Left renal cortex interstitium (tissue), 4 donors: ENCODE results near the gene HK1. TPM values are rescaled to one million over a fixed set of nuclear protein-coding genes. Genes with fewer than 3 reads are reported as not detected.

Experiments
- DNase-seq, 4 donors: peaks; one replicate each; pipeline ENCODE4 v3.0.0-alpha.2; 2013; ENCODE audit warnings: low read depth in 4 of 4, low spot score in 2 of 4, missing footprints in 1 of 4
- polyA plus RNA-seq, 4 donors: library from polyadenylated mRNA; unstranded; fragments of 120-200 nt; gene quantifications; one replicate each; pipeline ENCODE4 v1.2.1, GENCODE V29; 2013; ENCODE audit not compliant: insufficient read length in 4 of 4

The HK1 gene
- polyA plus RNA-seq, 4 donors = 46.3 to 56.6 (median 53.8) TPM

GRCh38 chr10:69394020-69394419 is 115.7 kb downstream of the HK1 start:
- no peak for DNase-seq

- DNase-seq = no peak
Observed at GRCh38 chr10:69397972-69398371, 119.7 kb downstream of the HK1 start.

DNA sequence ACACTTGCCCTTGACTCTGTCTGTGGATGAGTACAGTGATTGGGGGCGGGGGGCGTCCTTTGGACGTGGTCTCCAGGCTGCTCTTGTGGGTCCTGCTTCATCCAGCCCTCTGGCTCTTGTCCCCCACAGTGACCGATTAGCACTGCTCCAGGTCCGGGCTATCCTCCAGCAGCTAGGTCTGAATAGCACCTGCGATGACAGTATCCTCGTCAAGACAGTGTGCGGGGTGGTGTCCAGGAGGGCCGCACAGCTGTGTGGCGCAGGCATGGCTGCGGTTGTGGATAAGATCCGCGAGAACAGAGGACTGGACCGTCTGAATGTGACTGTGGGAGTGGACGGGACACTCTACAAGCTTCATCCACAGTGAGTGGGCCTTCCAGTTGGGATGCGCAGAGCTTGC is 120.2 kb downstream of the HK1 start:
- DNase-seq = no peak

DNA sequence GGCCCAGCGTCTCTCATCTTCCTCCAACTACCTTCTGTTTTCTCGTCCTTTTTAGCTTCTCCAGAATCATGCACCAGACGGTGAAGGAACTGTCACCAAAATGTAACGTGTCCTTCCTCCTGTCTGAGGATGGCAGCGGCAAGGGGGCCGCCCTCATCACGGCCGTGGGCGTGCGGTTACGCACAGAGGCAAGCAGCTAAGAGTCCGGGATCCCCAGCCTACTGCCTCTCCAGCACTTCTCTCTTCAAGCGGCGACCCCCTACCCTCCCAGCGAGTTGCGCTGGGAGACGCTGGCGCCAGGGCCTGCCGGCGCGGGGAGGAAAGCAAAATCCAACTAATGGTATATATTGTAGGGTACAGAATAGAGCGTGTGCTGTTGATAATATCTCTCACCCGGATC is 122.6 kb downstream of the HK1 start:
- DNase-seq = no peak

DNA sequence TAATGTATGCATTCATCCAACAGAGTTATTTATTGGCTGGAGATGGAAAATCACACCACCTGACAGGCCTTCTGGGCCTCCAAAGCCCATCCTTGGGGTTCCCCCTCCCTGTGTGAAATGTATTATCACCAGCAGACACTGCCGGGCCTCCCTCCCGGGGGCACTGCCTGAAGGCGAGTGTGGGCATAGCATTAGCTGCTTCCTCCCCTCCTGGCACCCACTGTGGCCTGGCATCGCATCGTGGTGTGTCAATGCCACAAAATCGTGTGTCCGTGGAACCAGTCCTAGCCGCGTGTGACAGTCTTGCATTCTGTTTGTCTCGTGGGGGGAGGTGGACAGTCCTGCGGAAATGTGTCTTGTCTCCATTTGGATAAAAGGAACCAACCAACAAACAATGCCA is 123.1 kb downstream of the HK1 start:
- no peak for DNase-seq

DNA sequence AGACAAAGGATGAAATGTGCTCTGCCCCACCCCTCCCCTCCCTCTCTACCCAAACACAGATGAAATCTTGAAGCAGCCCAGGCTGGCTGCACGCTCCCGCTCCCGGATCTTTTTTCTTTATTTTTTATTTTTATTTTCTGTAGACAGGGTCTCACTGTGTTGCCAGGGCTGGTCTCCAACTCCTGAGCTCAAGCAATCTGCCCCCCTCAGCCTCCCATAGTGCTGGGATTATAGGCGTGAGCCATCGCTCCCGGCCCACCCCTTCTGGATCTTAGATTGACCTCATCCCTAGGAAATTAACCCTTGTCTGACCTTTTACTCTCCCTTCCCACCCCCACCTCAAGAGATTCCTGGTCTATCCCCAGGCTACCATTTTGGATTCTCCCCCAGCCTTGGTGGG is 124.1 kb downstream of the HK1 start:
- DNase-seq = no peak

DNA sequence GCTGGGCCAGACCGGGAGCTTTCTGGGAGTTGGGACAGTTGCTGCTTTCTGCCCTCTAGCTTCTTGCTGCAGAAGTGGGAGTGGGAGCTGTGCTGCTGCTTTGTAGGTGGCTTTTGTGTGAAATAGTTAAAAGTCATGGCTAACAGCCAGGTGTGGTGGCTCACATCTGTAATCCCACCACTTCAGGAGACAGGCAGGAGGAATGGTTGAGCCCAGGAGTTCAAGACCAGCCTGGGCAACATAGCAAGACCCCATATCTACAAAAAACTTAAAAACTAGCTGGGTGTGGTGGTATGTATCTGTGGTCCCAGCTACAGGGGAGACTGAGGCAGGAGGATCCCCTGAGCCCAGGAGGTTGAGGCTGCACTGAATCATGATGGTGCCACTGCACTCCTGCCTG is 124.8 kb downstream of the HK1 start:
- no peak for DNase-seq

GRCh38 chr10:69403519-69403918 is 125.2 kb downstream of the HK1 start:
- no peak for DNase-seq

- no peak for DNase-seq
Observed at GRCh38 chr10:69404786-69405185, 126.5 kb downstream of the HK1 start.

- no peak for DNase-seq
Observed at GRCh38 chr10:69405221-69405620, 126.9 kb downstream of the HK1 start.

GRCh38 chr10:69406302-69406811 is 128.1 kb downstream of the HK1 start:
- no peak for DNase-seq

DNA sequence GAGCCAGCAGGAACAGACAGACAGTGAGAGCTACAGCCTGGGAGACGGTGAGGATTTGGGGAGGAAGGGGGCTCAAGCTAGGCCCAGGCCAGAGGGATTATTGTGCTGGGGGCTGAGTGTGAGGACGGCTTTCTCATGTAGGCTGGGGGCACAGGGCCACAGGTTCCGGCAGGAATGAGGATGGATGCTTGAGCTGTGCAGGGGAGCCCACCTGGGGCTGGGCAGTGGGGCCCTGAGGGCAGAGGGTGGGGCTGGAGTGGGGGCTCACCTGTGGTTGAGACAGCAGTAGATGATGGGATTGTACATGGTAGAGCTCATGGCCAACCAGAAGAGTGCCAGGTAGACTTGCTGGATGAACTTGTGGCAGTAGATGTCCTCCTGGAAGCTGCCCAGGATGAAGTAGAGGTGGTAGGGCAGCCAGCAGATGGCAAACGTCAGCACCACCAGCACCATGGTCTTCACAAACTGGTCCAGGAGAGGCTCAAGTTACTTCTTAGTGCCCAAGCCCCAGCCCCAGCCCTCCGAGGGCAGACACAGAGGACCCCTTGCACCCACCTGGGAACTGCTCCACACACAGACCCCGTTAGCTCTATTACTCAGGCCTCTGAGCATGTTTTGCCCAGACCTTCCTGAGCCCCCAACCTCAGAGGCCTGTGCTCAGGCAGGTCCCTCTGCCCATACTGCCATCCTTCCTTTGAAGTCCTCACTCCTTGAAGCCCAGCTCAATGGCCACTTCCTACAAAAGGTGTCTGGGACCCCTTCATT is 128.7 kb downstream of the HK1 start:
- DNase-seq = no peak

DNA sequence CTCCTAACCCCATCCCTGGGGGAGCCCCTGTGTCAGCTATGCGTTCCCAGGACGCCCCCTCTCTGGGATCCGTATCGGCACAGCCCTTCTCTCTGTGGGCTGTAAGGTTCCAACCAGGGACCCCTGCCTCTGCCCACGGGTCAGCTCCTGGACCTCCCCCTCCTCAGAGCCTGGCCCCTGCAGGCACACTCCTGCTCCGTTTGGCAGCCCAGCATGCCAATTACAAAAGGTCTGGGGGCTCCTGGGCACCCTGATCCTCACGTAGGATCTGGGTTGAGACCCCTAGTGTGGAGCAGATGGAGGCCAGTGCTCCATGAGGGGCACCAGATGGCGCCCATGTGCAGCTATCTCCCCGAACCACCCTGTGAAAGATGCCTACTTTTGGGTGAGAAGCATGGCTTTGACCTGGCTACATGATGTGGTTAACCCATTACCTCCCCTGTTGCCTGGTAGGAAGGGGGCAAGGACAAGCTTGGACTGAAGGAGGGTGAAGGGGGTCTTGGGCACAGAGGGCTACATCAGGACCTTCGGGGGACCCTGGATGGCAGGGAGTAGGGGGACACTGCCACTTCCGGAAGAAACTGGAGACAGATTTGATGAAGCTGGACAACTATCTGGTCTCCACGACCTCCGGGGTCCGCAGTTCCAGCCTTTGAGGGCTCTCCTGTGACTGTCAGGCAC is 129.5 kb downstream of the HK1 start:
- DNase-seq = no peak

DNA sequence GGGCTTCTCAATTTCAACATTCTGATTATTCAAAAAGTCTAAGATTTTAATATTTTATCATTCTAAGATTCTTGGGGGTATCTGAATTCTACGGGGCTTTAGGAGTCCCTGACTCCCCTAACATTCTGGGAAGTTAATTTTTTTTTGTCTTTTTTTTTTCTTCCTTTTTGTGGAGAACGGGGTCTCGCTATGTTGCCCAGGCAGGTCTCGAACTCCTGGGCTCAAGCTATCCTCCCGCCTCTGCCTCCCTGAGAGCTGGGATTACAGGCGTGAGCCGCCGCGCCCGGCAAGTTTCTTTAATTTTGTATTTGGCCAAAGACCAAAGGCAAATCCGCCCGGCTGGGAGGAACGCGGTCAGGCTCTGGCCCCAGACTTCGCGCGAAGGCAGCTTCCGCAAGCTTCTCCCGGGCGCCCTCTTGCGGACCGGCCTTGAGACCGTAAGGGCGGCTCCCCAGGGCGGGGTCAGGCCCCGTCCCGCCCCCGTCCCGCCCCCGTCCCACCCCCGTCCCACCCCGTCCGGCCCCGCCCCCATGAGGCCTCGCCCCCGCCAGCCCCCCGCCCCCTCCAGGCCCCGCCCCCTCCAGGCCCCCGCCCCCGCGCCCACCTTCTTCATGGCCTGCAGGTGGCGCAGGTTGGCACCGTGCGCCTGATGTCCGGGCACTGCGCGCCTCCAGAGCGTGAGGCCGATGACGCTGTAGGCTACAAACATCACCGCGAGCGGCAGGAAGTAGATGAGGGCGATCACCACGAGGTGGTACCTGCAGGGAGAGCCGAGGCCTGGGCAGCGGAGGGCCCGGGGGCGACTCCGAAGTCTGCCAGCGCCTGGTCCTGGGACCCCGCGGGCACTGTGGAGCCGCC is 130.3 kb downstream of the HK1 start:
- peak in 3 of 4 donors; percentile 79 to 85 (median 81) for DNase-seq

DNA sequence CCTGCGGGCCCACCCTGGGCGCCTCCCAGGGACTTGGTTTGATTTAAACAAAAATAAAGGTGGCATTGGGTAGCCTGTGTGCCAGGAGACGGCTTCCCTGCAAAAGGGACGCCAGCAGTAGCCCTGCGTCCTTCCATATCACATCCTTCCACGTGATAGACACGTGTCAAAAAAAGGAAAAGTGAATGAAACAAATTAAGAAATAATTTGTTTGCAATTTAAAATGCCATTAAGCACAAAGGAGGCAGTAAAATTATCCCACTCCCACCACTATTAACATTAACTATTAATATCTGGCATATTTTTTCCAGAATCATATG is 130.8 kb downstream of the HK1 start:
- DNase-seq = no peak

GRCh38 chr10:69409968-69410367 is 131.7 kb downstream of the HK1 start:
- no peak for DNase-seq

GRCh38 chr10:69410487-69410886 is 132.2 kb downstream of the HK1 start:
- no peak for DNase-seq

DNA sequence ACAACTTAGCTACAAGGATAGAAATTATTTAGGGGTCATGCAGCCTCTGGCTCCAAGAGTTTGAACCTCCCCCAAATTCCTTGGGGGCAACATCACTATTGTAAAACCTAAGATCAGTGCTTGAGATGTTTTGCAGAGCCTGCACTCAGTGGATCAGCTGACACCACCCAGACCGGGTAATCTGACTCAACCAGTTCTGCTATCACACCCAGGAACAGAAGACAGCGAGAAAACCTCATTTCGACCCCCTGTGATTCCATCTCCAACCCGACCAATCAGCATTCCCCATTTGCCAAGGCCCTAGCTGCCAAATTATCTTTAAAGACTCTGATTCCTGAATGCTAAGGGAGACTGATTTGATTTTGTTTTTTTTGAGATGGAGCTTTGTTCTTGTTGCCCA is 133.2 kb downstream of the HK1 start:
- DNase-seq = no peak

DNA sequence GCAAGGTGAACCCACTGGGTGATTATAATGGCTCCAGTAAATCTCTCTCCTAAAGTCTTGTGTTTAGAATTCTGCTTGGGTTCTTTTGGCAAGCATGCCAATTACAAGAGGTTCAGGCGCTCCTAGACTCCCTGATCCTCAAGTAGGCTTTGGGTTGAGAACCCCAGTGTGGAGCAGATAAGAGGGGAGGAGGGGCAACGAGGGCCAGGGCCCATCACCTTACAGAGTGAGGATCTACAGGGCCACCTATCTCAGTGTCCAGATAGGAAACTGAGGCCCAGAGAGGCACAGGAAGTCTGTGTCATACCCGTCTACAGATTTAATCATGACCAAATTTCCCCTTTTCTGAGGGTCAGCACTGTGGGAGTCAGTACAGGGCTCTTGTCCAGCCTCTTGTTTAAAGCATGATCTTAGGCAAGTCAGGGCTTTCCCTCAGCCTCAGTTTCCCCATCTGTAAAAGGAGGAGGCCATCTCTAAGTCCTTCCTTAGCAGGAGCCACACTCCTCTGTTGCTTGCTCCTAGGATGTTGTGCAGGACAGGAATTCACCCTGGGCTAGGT is 134.0 kb downstream of the HK1 start:
- no peak for DNase-seq

DNA sequence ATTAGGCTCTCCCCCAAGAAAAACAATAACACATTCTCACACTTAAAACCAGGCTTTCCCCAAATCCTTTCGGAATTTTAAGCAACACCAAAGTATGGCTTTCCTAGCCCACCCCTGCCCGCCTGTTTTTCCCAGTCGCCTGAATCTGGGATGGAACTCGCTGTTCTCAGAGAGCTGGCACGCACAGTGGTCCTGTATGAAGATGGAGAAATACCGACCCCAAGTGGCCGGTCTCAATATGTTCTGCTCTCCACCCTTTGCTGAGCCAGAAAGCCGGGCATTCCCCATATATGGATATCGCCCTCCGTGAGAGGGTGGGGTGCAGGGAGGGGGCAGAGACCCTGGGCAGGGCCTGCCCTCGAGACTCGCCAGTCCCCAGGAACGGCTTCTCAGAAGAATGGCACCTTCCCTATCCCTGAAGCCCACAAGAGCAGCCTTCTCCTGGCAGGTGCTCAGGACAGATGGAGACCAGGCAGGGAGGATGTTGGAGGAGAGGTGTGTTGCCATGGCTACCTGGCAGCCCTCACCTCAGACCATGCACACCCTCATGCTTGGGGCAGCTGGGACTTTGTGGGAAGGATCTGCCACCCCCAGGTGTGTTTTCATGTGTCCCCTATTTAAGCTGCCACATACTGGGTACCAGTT is 135.0 kb downstream of the HK1 start:
- no peak for DNase-seq
